C4-2B (cell line): ENCODE results near the gene GABRB1.

Experiments
- ZFX ChIP-seq: fragments of 450-650 bp; IDR thresholded peaks from 2 replicates; pipeline ENCODE4 v1.6.1; 2017
- TF ChIP-seq, protein P1 (sequence below): fragments of 450-650 bp; conservative IDR thresholded peaks from 2 replicates; pipeline ENCODE4 v1.5.1; 2017; ENCODE audit warnings: mild to moderate bottlenecking

DNA sequence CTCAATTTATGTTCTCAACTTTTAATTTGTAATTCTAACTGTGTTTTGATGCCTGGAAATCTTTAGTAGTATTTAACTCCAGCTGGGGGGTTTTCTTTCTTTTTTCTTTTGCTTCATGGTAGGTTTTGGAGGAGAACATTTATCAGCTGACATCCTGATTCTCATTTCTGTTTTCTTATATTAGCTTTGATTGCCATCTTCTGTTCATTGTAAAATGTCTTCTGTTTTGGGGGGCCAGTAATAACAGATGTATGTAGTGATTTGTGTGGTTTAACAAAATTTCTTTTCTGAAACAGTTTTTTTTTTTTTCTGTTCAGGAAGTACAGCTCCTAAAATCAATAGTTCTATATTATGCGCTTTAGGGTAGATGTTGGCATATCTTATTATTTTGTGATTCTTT is 182.2 kb downstream of the GABRB1 start:
- TF ChIP-seq, protein P1, sequence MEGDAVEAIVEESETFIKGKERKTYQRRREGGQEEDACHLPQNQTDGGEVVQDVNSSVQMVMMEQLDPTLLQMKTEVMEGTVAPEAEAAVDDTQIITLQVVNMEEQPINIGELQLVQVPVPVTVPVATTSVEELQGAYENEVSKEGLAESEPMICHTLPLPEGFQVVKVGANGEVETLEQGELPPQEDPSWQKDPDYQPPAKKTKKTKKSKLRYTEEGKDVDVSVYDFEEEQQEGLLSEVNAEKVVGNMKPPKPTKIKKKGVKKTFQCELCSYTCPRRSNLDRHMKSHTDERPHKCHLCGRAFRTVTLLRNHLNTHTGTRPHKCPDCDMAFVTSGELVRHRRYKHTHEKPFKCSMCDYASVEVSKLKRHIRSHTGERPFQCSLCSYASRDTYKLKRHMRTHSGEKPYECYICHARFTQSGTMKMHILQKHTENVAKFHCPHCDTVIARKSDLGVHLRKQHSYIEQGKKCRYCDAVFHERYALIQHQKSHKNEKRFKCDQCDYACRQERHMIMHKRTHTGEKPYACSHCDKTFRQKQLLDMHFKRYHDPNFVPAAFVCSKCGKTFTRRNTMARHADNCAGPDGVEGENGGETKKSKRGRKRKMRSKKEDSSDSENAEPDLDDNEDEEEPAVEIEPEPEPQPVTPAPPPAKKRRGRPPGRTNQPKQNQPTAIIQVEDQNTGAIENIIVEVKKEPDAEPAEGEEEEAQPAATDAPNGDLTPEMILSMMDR, result no peak
- no peak for TF ChIP-seq ZFX
